Measurements from ENCODE around the gene GMDS. TPM values are rescaled to one million over a fixed set of nuclear protein-coding genes. Genes with fewer than 3 reads are reported as not detected.

GMDS gene
- total and polyA plus RNA-seq, 2 of the 13 experiments (the other 11 are each of a cell fraction or from before 2014, with no cell fraction given) = 64.4 to 112 TPM

DNA sequence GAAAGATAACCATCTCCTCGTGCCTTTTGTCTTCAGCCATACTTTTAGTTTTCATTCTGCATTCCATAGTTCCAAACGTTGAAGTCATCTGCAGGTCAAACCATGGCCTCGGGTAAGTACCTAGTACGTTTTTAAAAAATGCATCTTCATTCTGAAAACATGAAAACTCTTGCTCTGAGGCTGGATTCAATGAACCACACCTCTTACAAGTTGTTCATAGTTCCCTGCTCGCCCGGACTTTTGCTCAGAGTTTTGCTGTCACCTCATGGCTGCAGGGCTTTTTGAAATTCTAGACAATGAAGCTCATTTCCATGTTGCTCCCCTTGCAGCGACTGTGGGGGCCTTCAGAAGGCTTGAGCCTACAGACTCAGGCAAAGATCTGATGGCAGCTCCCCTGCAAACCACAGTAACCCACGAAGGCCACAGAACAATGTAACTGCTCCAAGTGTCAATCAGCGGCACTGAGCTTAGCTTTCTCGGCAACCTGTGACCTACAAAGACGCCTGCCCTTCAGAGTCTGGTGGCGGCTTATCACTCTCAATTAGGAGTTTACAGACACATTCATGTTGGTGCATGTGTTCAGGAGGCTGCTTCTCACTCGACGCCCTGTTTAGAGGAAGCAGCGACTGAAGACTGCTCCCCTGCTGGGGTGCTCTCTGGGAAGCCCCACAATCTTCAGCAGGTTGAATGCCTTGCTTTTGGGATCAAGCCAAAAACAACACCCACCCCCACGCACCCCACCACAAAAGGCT is 574.5 kb downstream of the GMDS start (continued):
- TF ChIP-seq EP300 (IDR thresholded peaks at IDR 0.05; ENCODE audit: low read depth in 2 of 2, low read length in 2 of 2) (no peak), EP300 (CRISPR knock-in tag; IDR thresholded peaks at IDR 0.05; ENCODE audit: borderline replicate concordance) (no peak), ZNF329 (CRISPR knock-in tag; IDR thresholded peaks at IDR 0.05; ENCODE audit: low read depth) (no peak), SMAD9 (CRISPR knock-in tag; IDR thresholded peaks at IDR 0.05) (no peak), CC2D1A (CRISPR knock-in tag; IDR thresholded peaks at IDR 0.05) (no peak), PTBP1 (IDR thresholded peaks at IDR 0.05; ENCODE audit: low read depth, low read length, poor library complexity, severe bottlenecking) (no peak), GTF2F1 (IDR thresholded peaks at IDR 0.05; ENCODE audit: low read length) (no peak), ZBTB7B (CRISPR knock-in tag; IDR thresholded peaks at IDR 0.05) (no peak)
- TF ChIP-seq, protein P1, sequence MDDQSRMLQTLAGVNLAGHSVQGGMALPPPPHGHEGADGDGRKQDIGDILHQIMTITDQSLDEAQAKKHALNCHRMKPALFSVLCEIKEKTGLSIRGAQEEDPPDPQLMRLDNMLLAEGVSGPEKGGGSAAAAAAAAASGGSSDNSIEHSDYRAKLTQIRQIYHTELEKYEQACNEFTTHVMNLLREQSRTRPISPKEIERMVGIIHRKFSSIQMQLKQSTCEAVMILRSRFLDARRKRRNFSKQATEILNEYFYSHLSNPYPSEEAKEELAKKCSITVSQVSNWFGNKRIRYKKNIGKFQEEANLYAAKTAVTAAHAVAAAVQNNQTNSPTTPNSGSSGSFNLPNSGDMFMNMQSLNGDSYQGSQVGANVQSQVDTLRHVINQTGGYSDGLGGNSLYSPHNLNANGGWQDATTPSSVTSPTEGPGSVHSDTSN (CRISPR knock-in tag; IDR thresholded peaks at IDR 0.05; ENCODE audit: borderline replicate concordance) = no peak

DNA sequence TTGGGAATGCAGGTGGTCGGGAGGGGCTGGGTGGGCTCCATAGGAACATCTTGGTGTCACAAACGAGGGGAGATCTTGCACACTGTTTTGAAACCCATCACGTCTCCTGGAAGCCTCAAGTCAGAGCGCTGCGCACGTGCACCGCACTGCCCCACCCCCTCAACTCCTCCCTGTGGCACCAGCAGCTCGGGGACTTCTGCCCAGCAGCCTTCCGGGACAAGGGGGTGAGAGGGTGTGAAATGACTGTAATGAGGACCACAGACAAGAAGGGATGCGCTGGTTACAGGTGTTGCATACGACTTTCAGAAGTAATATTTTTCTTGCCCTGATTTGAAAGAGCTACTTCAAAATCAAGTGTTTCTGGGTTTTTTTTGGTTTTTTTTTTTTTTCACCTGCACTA is 575.4 kb downstream of the GMDS start:
- H3K4me1 ChIP-seq (ENCODE audit: insufficient read depth, low read length) = no peaks in the 10 kb centered on the region
- in situ Hi-C loops (cut with HindIII; ENCODE audit: extremely low pct_ligation_motif_present, low pct_unique_long_range_greater_than_20kb) (no loop called here), intact Hi-C loops (cut with micrococcal nuclease; ENCODE audit: unreplicated experiment) (no loop called here)
- DNase-seq (ENCODE audit: low spot score) = no peak
- no peaks in the 10 kb centered on the region for H3K79me2 ChIP-seq (ENCODE audit: insufficient read depth, low read length)
- H2AFZ ChIP-seq (ENCODE audit: low read length) = no peak overlapping the region
- ATAC-seq = no peak
- over 99% methylated on average over 11 of the region's 11 CpGs for WGBS (ENCODE audit: low lambda C conversion rate)
- FAIRE-seq = no peak
- ChIA-PET CTCF (ENCODE audit: low intra/inter-chr PET ratio, low total read pairs) (no interaction called here), POLR2A (no interaction called here)
- H4K20me1 ChIP-seq (ENCODE audit: insufficient read depth, low read length) = no peaks in the 10 kb centered on the region
- H3K36me3 ChIP-seq (replicated peaks in 1 of 2; ENCODE audit: control insufficient read depth in 1 of 2, insufficient read depth in 2 of 2, low read length in 2 of 2) = peaks cover 0 to 3% of the 10 kb centered on the region in 2 experiments; a peak in 3 of 5 replicates
- H3K9ac ChIP-seq (ENCODE audit: insufficient read depth, low read depth, low read length) = no peak overlapping the region
- no TSS peak for BruUV-seq (replicated peaks)
- no peaks in the 10 kb centered on the region for H3K27me3 ChIP-seq (ENCODE audit: control insufficient read depth in 1 of 2, insufficient read depth in 2 of 2, low read length in 2 of 2)
- H3K9me3 ChIP-seq (ENCODE audit: low read length) = no peaks in the 10 kb centered on the region
- no peak overlapping the region for H3K4me3 ChIP-seq (replicated peaks in 1 of 3; ENCODE audit: insufficient read depth in 1 of 3, low read depth in 2 of 3, low read length in 3 of 3)
- H3K27ac ChIP-seq (ENCODE audit: extremely low read length, insufficient read depth, low read length) = no peak overlapping the region
- H3K4me2 ChIP-seq (ENCODE audit: low read depth, low read length) = no peak overlapping the region
- TF ChIP-seq ZNF235 (CRISPR knock-in tag; IDR thresholded peaks at IDR 0.05; ENCODE audit: borderline replicate concordance) (no peak), MTF2 (CRISPR knock-in tag; IDR thresholded peaks at IDR 0.05; ENCODE audit: borderline replicate concordance) (no peak), MEIS1 (CRISPR knock-in tag; IDR thresholded peaks at IDR 0.05; ENCODE audit: borderline replicate concordance) (no peak), ATF7-NPFF (CRISPR knock-in tag; IDR thresholded peaks at IDR 0.05; ENCODE audit: low read depth) (no peak), PHF5A (CRISPR knock-in tag; IDR thresholded peaks at IDR 0.05; ENCODE audit: low read depth, unreplicated experiment) (no peak)
- TF ChIP-seq, protein P2, sequence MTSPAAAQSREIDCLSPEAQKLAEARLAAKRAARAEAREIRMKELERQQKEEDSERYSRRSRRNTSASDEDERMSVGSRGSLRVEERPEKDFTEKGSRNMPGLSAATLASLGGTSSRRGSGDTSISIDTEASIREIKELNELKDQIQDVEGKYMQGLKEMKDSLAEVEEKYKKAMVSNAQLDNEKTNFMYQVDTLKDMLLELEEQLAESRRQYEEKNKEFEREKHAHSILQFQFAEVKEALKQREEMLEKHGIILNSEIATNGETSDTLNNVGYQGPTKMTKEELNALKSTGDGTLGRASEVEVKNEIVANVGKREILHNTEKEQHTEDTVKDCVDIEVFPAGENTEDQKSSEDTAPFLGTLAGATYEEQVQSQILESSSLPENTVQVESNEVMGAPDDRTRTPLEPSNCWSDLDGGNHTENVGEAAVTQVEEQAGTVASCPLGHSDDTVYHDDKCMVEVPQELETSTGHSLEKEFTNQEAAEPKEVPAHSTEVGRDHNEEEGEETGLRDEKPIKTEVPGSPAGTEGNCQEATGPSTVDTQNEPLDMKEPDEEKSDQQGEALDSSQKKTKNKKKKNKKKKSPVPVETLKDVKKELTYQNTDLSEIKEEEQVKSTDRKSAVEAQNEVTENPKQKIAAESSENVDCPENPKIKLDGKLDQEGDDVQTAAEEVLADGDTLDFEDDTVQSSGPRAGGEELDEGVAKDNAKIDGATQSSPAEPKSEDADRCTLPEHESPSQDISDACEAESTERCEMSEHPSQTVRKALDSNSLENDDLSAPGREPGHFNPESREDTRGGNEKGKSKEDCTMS (CRISPR knock-in tag; conservative IDR thresholded peaks at IDR 0.05) = no peak
- TF ChIP-seq, protein P3, sequence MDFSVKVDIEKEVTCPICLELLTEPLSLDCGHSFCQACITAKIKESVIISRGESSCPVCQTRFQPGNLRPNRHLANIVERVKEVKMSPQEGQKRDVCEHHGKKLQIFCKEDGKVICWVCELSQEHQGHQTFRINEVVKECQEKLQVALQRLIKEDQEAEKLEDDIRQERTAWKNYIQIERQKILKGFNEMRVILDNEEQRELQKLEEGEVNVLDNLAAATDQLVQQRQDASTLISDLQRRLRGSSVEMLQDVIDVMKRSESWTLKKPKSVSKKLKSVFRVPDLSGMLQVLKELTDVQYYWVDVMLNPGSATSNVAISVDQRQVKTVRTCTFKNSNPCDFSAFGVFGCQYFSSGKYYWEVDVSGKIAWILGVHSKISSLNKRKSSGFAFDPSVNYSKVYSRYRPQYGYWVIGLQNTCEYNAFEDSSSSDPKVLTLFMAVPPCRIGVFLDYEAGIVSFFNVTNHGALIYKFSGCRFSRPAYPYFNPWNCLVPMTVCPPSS (IDR thresholded peaks at IDR 0.05) = no peak
